NCI-H1694 treated with DMSO at 0.1 percent for 48 hours (cell line): ENCODE data around the gene TTC28.

Source experiments
- DNase-seq: peaks from one replicate; lab custom pipeline; 2025; lab: John Stamatoyannopoulos, UW

TTC28 gene

GRCh38 chr22:27988704-27989103, 690.9 kb downstream of the TTC28 start:
- no peak for DNase-seq

- DNase-seq, result no peak
These were observed 692.1 kb downstream of the TTC28 start for GRCh38 chr22:27987557-27987956.

GRCh38 chr22:27986937-27987336, 692.7 kb downstream of the TTC28 start:
- DNase-seq, result no peak

GRCh38 chr22:27986459-27986858, 693.2 kb downstream of the TTC28 start:
- no peak for DNase-seq

GRCh38 chr22:27985323-27986275, 694.0 kb downstream of the TTC28 start:
- DNase-seq, result no peak

- no peak for DNase-seq
These were observed 694.9 kb downstream of the TTC28 start for GRCh38 chr22:27984723-27985122.

GRCh38 chr22:27984001-27984695, 695.5 kb downstream of the TTC28 start:
- no peak for DNase-seq

- no peak for DNase-seq
These were observed 696.3 kb downstream of the TTC28 start for GRCh38 chr22:27983361-27983791.

GRCh38 chr22:27982630-27983180, 696.9 kb downstream of the TTC28 start:
- no peak for DNase-seq

GRCh38 chr22:27982106-27982505, 697.5 kb downstream of the TTC28 start:
- no peak for DNase-seq

- DNase-seq, result no peak
These were observed 699.1 kb downstream of the TTC28 start for GRCh38 chr22:27980424-27981148.

GRCh38 chr22:27978802-27979201, 700.8 kb downstream of the TTC28 start:
- DNase-seq, result no peak

- no peak for DNase-seq
These were observed 701.3 kb downstream of the TTC28 start for GRCh38 chr22:27978317-27978716.

GRCh38 chr22:27976586-27976985, 703.1 kb downstream of the TTC28 start:
- DNase-seq, result no peak

GRCh38 chr22:27975381-27976013, 704.1 kb downstream of the TTC28 start:
- no peak for DNase-seq

GRCh38 chr22:27973846-27974245, 705.8 kb downstream of the TTC28 start:
- no peak for DNase-seq

- DNase-seq, result no peak
These were observed 706.6 kb downstream of the TTC28 start for GRCh38 chr22:27972732-27973698.

- no peak for DNase-seq
These were observed 707.7 kb downstream of the TTC28 start for GRCh38 chr22:27971926-27972325.

GRCh38 chr22:27970596-27971220, 708.9 kb downstream of the TTC28 start:
- DNase-seq, result no peak
